WTC11 (cell line): ENCODE data around the gene UBAP1. TPM values are rescaled to one million over a fixed set of nuclear protein-coding genes. Genes with fewer than 3 reads are reported as not detected.
A peak's percentile ranks its signal among the peaks of the same experiment; 100 is the strongest.
"Not testable (repeated sequence)": the region's sequence is repeated elsewhere in the genome, so short reads cannot be mapped to it uniquely, and the experiment has no call there.

Experiments
- ATAC-seq: fragments of 200-7000 bp; cut with Tn5 transposase; 2 replicates; pipeline ENCODE4 v1.10.0; 2021; ENCODE audit warnings: mild to moderate bottlenecking, moderate library complexity
- CTCF ChIA-PET: fragments of 300-600 bp; sonication (Branson Sonifier 250); formaldehyde crosslinking; loops from one replicate; lab custom pipeline; 2021; ENCODE audit warnings: antibody characterized with exemption; lab: Charles Lee
- POLR2A ChIA-PET: fragments of 350-600 bp; sonication (Branson Sonifier 250); formaldehyde crosslinking; loops from one replicate; lab custom pipeline; 2021; ENCODE audit warnings: antibody characterized with exemption; lab: Charles Lee
- DNase-seq: peaks from one replicate; pipeline ENCODE4 v3.0.0; 2021; ENCODE audit warnings: low spot score
- H3K27ac Mint-ChIP-seq: 2 replicates; pipeline ENCODE4 v1.8.0; 2021; ENCODE audit warnings: mixed read lengths
- H3K27me3 Mint-ChIP-seq: 2 replicates; pipeline ENCODE4 v1.8.0; 2021; ENCODE audit warnings: low read depth, mild to moderate bottlenecking, moderate library complexity, mixed read lengths
- H3K36me3 Mint-ChIP-seq: 2 replicates; pipeline ENCODE4 v1.8.0; 2021; ENCODE audit warnings: mixed read lengths
- H3K4me1 Mint-ChIP-seq: 2 replicates; pipeline ENCODE4 v1.8.0; 2022; ENCODE audit warnings: mixed read lengths
- H3K4me3 Mint-ChIP-seq: 2 replicates; pipeline ENCODE4 v1.8.0; 2021; ENCODE audit warnings: mild to moderate bottlenecking, moderate library complexity, mixed read lengths
- H3K9me3 Mint-ChIP-seq: 2 replicates; pipeline ENCODE4 v1.8.0; 2021; ENCODE audit warnings: mixed read lengths
- ARID4B ChIP-seq: sonication (generic); formaldehyde crosslinking; IDR thresholded peaks from 2 replicates; pipeline ENCODE4 v1.8.0; 2023; ENCODE audit warnings: missing genetic modification reagents, mild to moderate bottlenecking, borderline replicate concordance
- FOXJ3 ChIP-seq: sonication (generic); formaldehyde crosslinking; IDR thresholded peaks from 2 replicates; pipeline ENCODE4 v1.9.0; 2021; ENCODE audit warnings: missing genetic modification reagents, mild to moderate bottlenecking, borderline replicate concordance
- IRF2 ChIP-seq: sonication (generic); formaldehyde crosslinking; IDR thresholded peaks from 2 replicates; pipeline ENCODE4 v1.8.0; 2022; ENCODE audit warnings: low read depth, missing genetic modification reagents, borderline replicate concordance
- JUN ChIP-seq: sonication (generic); formaldehyde crosslinking; IDR thresholded peaks from 2 replicates; pipeline ENCODE4 v1.8.0; 2023; ENCODE audit warnings: mild to moderate bottlenecking, missing genetic modification reagents
- KAT7 ChIP-seq: sonication (generic); formaldehyde crosslinking; IDR thresholded peaks from 2 replicates; pipeline ENCODE4 v1.8.1; 2023; ENCODE audit warnings: missing genetic modification reagents, mild to moderate bottlenecking, borderline replicate concordance
- NR1H2 ChIP-seq: sonication (generic); formaldehyde crosslinking; IDR thresholded peaks from 2 replicates; pipeline ENCODE4 v1.9.0; 2021; ENCODE audit warnings: mild to moderate bottlenecking, moderate library complexity, missing genetic modification reagents
- OVOL2 ChIP-seq: fragments of 250-450 bp; sonication (Bioruptor Pico); IDR thresholded peaks from 2 replicates; pipeline ENCODE4 v1.9.0; 2021; ENCODE audit warnings: mild to moderate bottlenecking, borderline replicate concordance
- PRDM15 ChIP-seq: sonication (generic); formaldehyde crosslinking; IDR thresholded peaks from 2 replicates; pipeline ENCODE4 v1.8.0; 2022; ENCODE audit warnings: missing genetic modification reagents
- PREB ChIP-seq: sonication (generic); formaldehyde crosslinking; IDR thresholded peaks from 2 replicates; pipeline ENCODE4 v1.8.1; 2022; ENCODE audit warnings: mild to moderate bottlenecking, missing genetic modification reagents, moderate library complexity, borderline replicate concordance
- SOX15 ChIP-seq: fragments of 250-450 bp; sonication (Bioruptor Pico); IDR thresholded peaks from 2 replicates; pipeline ENCODE4 v1.9.0; 2021; ENCODE audit warnings: mild to moderate bottlenecking
- USF1 ChIP-seq: sonication (generic); formaldehyde crosslinking; IDR thresholded peaks from 2 replicates; pipeline ENCODE4 v1.8.0; 2022; ENCODE audit warnings: mild to moderate bottlenecking, missing genetic modification reagents
- ZBTB43 ChIP-seq: sonication (generic); formaldehyde crosslinking; IDR thresholded peaks from 2 replicates; pipeline ENCODE4 v1.8.1; 2023; ENCODE audit warnings: mild to moderate bottlenecking, missing genetic modification reagents
- ZNF281 ChIP-seq: sonication (generic); formaldehyde crosslinking; IDR thresholded peaks from 2 replicates; pipeline ENCODE4 v1.8.0; 2023; ENCODE audit warnings: mild to moderate bottlenecking, missing genetic modification reagents
- total RNA-seq: library from RNA; stranded (reverse); gene quantifications from 3 replicates; pipeline ENCODE4 v1.2.3, GENCODE V29; 2021
- TF ChIP-seq, protein P1 (sequence below): sonication (generic); formaldehyde crosslinking; conservative IDR thresholded peaks from 2 replicates; pipeline ENCODE4 v1.8.1; 2022; ENCODE audit warnings: mild to moderate bottlenecking, missing genetic modification reagents
- TF ChIP-seq, protein P2 (sequence below): fragments of 250-450 bp; sonication (Bioruptor Pico); IDR thresholded peaks from 2 replicates; pipeline ENCODE4 v1.9.0; 2021; ENCODE audit warnings: mild to moderate bottlenecking
- TF ChIP-seq, protein P3 (sequence below): sonication (generic); formaldehyde crosslinking; IDR thresholded peaks from 2 replicates; pipeline ENCODE4 v1.8.1; 2022; ENCODE audit warnings: missing genetic modification reagents, borderline replicate concordance

The UBAP1 gene
- total RNA-seq, 1 experiment from 2014 or later = 23.9 TPM

GRCh38 chr9:34216325-34216724, 37.5 kb downstream of the UBAP1 start:
- Mint-ChIP-seq H3K9me3 (no peaks in the 10 kb centered on the region), H3K36me3 (no peaks in the 10 kb centered on the region), H3K4me3 (no peak overlapping the region), H3K4me1 (peaks cover 6% of the 10 kb centered on the region; the same call in 1 of the 2 replicates), H3K27me3 (no peaks in the 10 kb centered on the region), H3K27ac (no peak overlapping the region)
- ATAC-seq = no peak
- DNase-seq = no peak
- CTCF ChIA-PET = no interaction called here
- TF ChIP-seq PRDM15 (CRISPR knock-in tag) = no peak
- no peak for TF ChIP-seq ZBTB43
- no peak for TF ChIP-seq NR1H2
- no peak for TF ChIP-seq JUN (CRISPR knock-in tag)
- TF ChIP-seq KAT7 (CRISPR knock-in tag) = no peak
- no peak for TF ChIP-seq OVOL2
- TF ChIP-seq, protein P1, sequence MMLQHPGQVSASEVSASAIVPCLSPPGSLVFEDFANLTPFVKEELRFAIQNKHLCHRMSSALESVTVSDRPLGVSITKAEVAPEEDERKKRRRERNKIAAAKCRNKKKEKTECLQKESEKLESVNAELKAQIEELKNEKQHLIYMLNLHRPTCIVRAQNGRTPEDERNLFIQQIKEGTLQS = no peak
- TF ChIP-seq ZNF281 (CRISPR knock-in tag) = no peak
- TF ChIP-seq SOX15 = no peak
- TF ChIP-seq USF1 (CRISPR knock-in tag) = no peak
- TF ChIP-seq, protein P2, sequence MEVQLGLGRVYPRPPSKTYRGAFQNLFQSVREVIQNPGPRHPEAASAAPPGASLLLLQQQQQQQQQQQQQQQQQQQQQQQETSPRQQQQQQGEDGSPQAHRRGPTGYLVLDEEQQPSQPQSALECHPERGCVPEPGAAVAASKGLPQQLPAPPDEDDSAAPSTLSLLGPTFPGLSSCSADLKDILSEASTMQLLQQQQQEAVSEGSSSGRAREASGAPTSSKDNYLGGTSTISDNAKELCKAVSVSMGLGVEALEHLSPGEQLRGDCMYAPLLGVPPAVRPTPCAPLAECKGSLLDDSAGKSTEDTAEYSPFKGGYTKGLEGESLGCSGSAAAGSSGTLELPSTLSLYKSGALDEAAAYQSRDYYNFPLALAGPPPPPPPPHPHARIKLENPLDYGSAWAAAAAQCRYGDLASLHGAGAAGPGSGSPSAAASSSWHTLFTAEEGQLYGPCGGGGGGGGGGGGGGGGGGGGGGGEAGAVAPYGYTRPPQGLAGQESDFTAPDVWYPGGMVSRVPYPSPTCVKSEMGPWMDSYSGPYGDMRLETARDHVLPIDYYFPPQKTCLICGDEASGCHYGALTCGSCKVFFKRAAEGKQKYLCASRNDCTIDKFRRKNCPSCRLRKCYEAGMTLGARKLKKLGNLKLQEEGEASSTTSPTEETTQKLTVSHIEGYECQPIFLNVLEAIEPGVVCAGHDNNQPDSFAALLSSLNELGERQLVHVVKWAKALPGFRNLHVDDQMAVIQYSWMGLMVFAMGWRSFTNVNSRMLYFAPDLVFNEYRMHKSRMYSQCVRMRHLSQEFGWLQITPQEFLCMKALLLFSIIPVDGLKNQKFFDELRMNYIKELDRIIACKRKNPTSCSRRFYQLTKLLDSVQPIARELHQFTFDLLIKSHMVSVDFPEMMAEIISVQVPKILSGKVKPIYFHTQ (CRISPR knock-in tag) = no peak
- TF ChIP-seq, protein P3, sequence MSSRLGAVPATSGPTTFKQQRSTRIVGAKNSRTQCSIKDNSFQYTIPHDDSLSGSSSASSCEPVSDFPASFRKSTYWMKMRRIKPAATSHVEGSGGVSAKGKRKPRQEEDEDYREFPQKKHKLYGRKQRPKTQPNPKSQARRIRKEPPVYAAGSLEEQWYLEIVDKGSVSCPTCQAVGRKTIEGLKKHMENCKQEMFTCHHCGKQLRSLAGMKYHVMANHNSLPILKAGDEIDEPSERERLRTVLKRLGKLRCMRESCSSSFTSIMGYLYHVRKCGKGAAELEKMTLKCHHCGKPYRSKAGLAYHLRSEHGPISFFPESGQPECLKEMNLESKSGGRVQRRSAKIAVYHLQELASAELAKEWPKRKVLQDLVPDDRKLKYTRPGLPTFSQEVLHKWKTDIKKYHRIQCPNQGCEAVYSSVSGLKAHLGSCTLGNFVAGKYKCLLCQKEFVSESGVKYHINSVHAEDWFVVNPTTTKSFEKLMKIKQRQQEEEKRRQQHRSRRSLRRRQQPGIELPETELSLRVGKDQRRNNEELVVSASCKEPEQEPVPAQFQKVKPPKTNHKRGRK = no peak
- TF ChIP-seq PREB (CRISPR knock-in tag) = no peak
- no peak for TF ChIP-seq FOXJ3
- no peak for TF ChIP-seq ARID4B (CRISPR knock-in tag)
- TF ChIP-seq IRF2 (CRISPR knock-in tag) = no peak
- POLR2A ChIA-PET = no interaction called here

GRCh38 chr9:34217015-34217414, 38.2 kb downstream of the UBAP1 start:
- H3K4me3 Mint-ChIP-seq, DNase-seq, ATAC-seq, H3K36me3 Mint-ChIP-seq, H3K4me1 Mint-ChIP-seq, H3K27me3 Mint-ChIP-seq, H3K9me3 Mint-ChIP-seq, CTCF ChIA-PET, POLR2A ChIA-PET: not testable (repeated sequence)
- H3K27ac Mint-ChIP-seq = 0 out of 2 replicates have a peak overlapping the region, but pooled peaks have one; percentile 51
